Measurements from ENCODE around the gene MEIS2.

DNA sequence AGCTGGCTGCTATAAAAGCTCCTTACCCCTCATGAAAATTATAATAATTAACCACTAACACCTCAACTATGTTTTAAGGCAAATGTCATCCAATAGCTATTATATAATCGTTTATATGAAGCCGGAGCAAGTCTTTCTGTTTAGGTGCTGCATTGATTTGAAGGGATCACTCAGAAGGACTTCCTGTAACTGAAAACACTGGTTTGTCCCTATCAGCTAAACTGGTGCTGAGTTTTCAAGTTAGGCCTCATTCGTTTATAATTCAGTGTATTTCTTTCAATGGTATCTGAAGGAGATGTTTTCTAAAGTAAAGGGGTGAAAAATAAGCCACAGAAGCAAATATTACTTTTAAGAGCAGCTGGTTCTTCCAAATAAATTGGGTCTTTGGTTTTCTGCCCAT is 14.2 kb downstream of the MEIS2 start:
- TF ChIP-seq, protein P1, sequence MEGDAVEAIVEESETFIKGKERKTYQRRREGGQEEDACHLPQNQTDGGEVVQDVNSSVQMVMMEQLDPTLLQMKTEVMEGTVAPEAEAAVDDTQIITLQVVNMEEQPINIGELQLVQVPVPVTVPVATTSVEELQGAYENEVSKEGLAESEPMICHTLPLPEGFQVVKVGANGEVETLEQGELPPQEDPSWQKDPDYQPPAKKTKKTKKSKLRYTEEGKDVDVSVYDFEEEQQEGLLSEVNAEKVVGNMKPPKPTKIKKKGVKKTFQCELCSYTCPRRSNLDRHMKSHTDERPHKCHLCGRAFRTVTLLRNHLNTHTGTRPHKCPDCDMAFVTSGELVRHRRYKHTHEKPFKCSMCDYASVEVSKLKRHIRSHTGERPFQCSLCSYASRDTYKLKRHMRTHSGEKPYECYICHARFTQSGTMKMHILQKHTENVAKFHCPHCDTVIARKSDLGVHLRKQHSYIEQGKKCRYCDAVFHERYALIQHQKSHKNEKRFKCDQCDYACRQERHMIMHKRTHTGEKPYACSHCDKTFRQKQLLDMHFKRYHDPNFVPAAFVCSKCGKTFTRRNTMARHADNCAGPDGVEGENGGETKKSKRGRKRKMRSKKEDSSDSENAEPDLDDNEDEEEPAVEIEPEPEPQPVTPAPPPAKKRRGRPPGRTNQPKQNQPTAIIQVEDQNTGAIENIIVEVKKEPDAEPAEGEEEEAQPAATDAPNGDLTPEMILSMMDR (IDR thresholded peaks at IDR 0.05; ENCODE audit: low read depth, low read length): no peak
- TF ChIP-seq, protein P2, sequence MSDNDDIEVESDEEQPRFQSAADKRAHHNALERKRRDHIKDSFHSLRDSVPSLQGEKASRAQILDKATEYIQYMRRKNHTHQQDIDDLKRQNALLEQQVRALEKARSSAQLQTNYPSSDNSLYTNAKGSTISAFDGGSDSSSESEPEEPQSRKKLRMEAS (IDR thresholded peaks at IDR 0.05; ENCODE audit: low read depth, low read length): no peak
- no peak for TF ChIP-seq MYC (IDR thresholded peaks at IDR 0.05; ENCODE audit: low read depth, low read length)
- TF ChIP-seq POLR2A (IDR thresholded peaks at IDR 0.05; ENCODE audit: extremely low read depth, insufficient read length): no peak

All from NB4 (cell line).